ENCODE measurements around the gene SZT2. TPM values are rescaled to one million over a fixed set of nuclear protein-coding genes. Genes with fewer than 3 reads are reported as not detected.
A peak's percentile ranks its signal among the peaks of the same experiment; 100 is the strongest.

SZT2 gene
- total RNA-seq, 1 donor from 2014 or later = 17.0 TPM

DNA sequence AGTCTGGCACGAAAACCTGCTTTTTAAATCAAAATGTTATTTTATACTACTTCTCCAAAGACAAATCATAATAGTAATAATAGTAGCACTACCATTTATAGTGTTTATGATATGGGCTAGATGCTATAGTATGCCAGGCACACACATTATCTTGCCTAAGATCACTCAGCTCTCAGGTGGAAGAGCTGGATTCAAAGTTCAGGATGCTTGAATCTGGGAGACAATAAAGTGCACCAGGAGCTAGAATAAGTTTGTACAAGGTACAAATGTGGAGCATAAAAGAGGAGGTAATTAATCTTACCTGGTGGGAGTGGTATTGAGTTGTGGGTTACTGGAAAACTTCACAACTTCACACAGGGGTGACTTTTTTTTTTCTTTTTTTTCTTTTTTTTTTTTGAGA, 11.9 kb upstream of the SZT2 start:
- Histone ChIP-seq H3K27me3 (ENCODE audit: control insufficient read depth, insufficient read depth, low read length) (no peaks in the 10 kb centered on the region), H3K36me3 (ENCODE audit: control insufficient read depth, insufficient read depth, low read length) (no peaks in the 10 kb centered on the region), H3K4me3 (ENCODE audit: low read depth, low read length) (no peak overlapping the region)
- TF ChIP-seq CTCF (IDR thresholded peaks at IDR 0.05; ENCODE audit: insufficient read depth, low read length, poor library complexity, severe bottlenecking) = no peak
- DNase-seq (ENCODE audit: low read depth) = no peak

DNA sequence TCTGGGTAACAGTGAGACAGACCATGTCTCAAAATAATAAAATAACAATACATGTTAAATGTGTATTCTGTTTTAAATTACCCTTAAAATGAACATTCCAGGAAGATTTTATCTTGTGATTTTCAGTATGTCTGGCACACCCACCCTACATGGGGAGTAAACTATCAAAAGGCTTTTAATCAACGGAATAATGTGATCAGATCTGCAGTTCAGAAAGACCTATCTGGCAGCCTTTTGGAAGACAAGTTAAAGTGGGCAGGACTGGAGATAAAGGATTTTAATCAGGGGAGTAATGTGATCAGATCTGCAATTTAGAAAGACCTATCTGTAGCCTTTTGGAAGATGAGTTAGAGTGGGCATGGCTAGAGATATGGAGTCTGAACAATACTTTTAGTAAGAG, 10.2 kb upstream of the SZT2 start:
- no peaks in the 10 kb centered on the region for H3K36me3 ChIP-seq (ENCODE audit: control insufficient read depth, insufficient read depth, low read length)
- TF ChIP-seq CTCF (IDR thresholded peaks at IDR 0.05; ENCODE audit: insufficient read depth, low read length, poor library complexity, severe bottlenecking) = no peak
- H3K27me3 ChIP-seq (ENCODE audit: control insufficient read depth, insufficient read depth, low read length) = no peaks in the 10 kb centered on the region
- DNase-seq (ENCODE audit: low read depth) = no peak
- no peak overlapping the region for H3K4me3 ChIP-seq (ENCODE audit: low read depth, low read length)

GRCh38 chr1:43381612-43382011, 8.1 kb upstream of the SZT2 start:
- Histone ChIP-seq H3K36me3 (ENCODE audit: control insufficient read depth, insufficient read depth, low read length) (peaks cover 3% of the 10 kb centered on the region), H3K4me3 (ENCODE audit: low read depth, low read length) (no peak overlapping the region), H3K27me3 (ENCODE audit: control insufficient read depth, insufficient read depth, low read length) (no peaks in the 10 kb centered on the region)
- DNase-seq (ENCODE audit: low read depth) = no peak
- no peak for TF ChIP-seq CTCF (IDR thresholded peaks at IDR 0.05; ENCODE audit: insufficient read depth, low read length, poor library complexity, severe bottlenecking)

DNA sequence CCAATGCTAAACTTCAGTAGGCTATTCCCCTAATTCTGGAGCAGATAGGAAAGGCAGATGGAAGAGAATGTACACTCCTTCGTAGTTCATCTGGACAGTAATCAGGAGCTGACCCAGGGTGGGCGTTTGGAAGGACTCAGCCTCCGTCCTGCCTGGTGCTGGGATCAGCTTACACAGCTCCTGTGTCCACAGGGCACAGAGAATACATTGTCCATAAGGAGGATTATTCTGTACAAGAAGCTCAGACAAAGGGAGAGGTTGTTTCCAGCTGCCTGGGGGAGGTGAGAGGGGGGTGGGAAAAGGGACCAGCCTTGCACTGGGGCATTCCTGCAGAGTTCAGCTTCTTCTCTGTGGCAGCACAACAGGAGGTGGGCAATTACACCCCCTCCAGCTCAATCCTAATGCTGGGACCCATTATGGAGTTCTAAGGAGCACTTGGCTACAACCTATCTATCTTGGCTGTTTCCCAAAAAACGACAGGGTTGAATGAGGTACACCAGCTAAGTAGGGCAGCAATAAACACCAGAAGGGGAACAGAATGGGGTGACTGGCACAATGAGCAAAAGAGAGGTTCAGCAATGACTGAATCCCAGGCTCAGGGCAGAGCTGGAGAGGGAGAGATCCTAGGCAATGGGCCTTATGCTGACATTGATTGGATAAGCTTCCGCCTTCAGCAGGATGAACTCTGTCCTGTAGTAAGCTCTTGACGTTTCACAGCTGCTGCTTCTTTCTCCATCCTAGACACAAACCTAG, 7.5 kb upstream of the SZT2 start:
- no peak overlapping the region for H3K4me3 ChIP-seq (ENCODE audit: low read depth, low read length)
- no peak for DNase-seq (ENCODE audit: low read depth)
- TF ChIP-seq CTCF (IDR thresholded peaks at IDR 0.05; ENCODE audit: insufficient read depth, low read length, poor library complexity, severe bottlenecking) = no peak
- no peaks in the 10 kb centered on the region for H3K27me3 ChIP-seq (ENCODE audit: control insufficient read depth, insufficient read depth, low read length)
- H3K36me3 ChIP-seq (ENCODE audit: control insufficient read depth, insufficient read depth, low read length) = peaks cover 3% of the 10 kb centered on the region

GRCh38 chr1:43383449-43383848, 6.2 kb upstream of the SZT2 start:
- Histone ChIP-seq H3K27me3 (ENCODE audit: control insufficient read depth, insufficient read depth, low read length) (no peaks in the 10 kb centered on the region), H3K4me3 (ENCODE audit: low read depth, low read length) (no peak overlapping the region), H3K36me3 (ENCODE audit: control insufficient read depth, insufficient read depth, low read length) (peaks cover 3% of the 10 kb centered on the region)
- peak; percentile 12 for TF ChIP-seq CTCF (IDR thresholded peaks at IDR 0.05; ENCODE audit: insufficient read depth, low read length, poor library complexity, severe bottlenecking)
- no peak for DNase-seq (ENCODE audit: low read depth)

DNA sequence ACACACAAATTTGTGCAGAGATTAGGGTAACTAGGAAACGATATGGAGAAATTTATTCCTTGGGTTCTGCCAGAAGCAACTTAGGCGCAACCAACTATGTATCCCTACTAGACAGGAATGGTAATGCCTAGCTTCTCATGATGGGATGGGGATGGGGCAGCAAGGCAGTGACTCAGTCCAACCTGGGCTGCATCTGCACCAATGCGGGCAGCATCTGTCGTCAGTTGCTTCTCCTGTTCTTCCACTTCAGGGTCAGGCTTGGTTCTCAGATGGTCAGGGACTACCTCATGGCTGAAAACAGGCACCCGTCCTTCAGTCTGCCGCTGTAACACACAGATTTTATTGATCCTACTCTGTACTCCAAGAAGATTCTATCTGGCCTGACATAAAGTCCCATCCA, 3.0 kb upstream of the SZT2 start:
- Histone ChIP-seq H3K4me3 (ENCODE audit: low read depth, low read length) (no peak overlapping the region), H3K27me3 (ENCODE audit: control insufficient read depth, insufficient read depth, low read length) (no peaks in the 10 kb centered on the region), H3K36me3 (ENCODE audit: control insufficient read depth, insufficient read depth, low read length) (peaks cover 3% of the 10 kb centered on the region)
- DNase-seq (ENCODE audit: low read depth) = no peak
- no peak for TF ChIP-seq CTCF (IDR thresholded peaks at IDR 0.05; ENCODE audit: insufficient read depth, low read length, poor library complexity, severe bottlenecking)

All from kidney epithelial cell (primary cell).